Thoracic aorta (tissue), 2 donors: ENCODE data around the gene ZBTB42. TPM values are rescaled to one million over a fixed set of nuclear protein-coding genes. Genes with fewer than 3 reads are reported as not detected.
A peak's percentile ranks its signal among the peaks of the same experiment; 100 is the strongest.
"Not testable (repeated sequence)": the region's sequence is repeated elsewhere in the genome, so short reads cannot be mapped to it uniquely, and the experiment has no call there.

Experiments used
- ATAC-seq: fragments of 150-250 bp; one replicate; pipeline ENCODE4 v1.8.0; 2017; ENCODE audit warnings: low read depth; ENCODE audit not compliant: insufficient number of reproducible peaks, low FRiP score
- DNase-seq: peaks from one replicate; pipeline ENCODE4 v3.0.0-alpha.2; 2020; ENCODE audit warnings: low spot score
- H3K27ac ChIP-seq, 2 donors: fragments of 200-600 bp; sonication (generic); 1 replicate in 1 of 2; 2 replicates in 1 of 2; pipeline ENCODE4 v1.5.1; 2016; ENCODE audit warnings: mild to moderate bottlenecking in 2 of 2, moderate library complexity in 2 of 2
- H3K27me3 ChIP-seq: fragments of 200-600 bp; sonication (generic); replicated peaks from 2 replicates; pipeline ENCODE4 v1.6.0; 2016; ENCODE audit warnings: mild to moderate bottlenecking; ENCODE audit not compliant: insufficient read depth
- H3K36me3 ChIP-seq: fragments of 200-600 bp; sonication (generic); one replicate; pipeline ENCODE4 v1.5.1; 2016
- H3K4me1 ChIP-seq, 2 donors: fragments of 200-600 bp; sonication (generic); 1 replicate in 1 of 2; 2 replicates in 1 of 2; pipeline versions ENCODE4 v1.5.1 to v1.6.0; 2016; ENCODE audit warnings: low read depth in 2 of 2, mild to moderate bottlenecking in 1 of 2; ENCODE audit not compliant: control insufficient read depth in 1 of 2
- H3K4me3 ChIP-seq: fragments of 200-600 bp; sonication (generic); 2 replicates; pipeline ENCODE4 v1.5.1; 2016; ENCODE audit warnings: mild to moderate bottlenecking
- H3K9me3 ChIP-seq: fragments of 200-600 bp; sonication (generic); 2 replicates; pipeline ENCODE4 v1.5.1; 2016
- total RNA-seq, 2 donors: library from RNA; depleted of rRNA; stranded (reverse); fragments of >200 nt; gene quantifications; one replicate each; pipeline versions ENCODE4 v1.1.0 to v1.2.3, GENCODE V29; 2016
- TF ChIP-seq, protein P1 (sequence below): fragments of 200-600 bp; sonication (generic); IDR thresholded peaks from one replicate; pipeline ENCODE4 v1.5.1; 2019; ENCODE audit warnings: antibody characterized with exemption

Gene ZBTB42
- total RNA-seq, 2 donors from 2014 or later = 3.2 to 4.4 TPM

DNA sequence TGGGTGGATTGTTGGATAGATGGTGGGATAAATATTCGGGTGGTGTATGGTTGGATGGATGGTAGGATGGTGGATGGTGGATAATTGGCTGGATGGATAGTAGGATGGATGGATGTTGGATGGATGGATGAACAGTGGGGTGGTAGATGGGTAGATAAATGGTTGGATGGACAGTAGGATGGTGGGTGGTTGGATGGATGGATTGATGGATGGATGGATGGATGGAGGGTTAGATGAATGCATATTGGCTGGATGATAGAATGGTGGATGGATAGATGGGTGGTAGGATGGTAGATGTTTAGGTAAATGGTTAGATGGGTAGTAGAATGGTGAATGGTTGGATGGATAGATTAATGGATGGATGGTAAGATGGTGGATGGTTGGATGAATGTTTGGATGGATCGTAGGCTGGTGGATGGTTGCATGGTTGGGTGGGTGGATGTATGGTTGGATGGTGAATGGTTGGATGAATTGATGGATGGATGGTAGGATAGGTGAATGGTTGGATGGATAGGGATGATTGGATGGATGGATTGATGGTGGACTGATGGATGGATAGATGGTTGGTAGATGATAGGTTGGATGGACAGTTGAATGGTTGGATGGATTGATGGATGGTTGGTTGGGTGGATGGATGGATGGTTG lies 23.6 kb downstream of the ZBTB42 start:
- Histone ChIP-seq H3K9me3 (no peaks in the 10 kb centered on the region), H3K36me3 (no peaks in the 10 kb centered on the region), H3K27me3 (no peaks in the 10 kb centered on the region), H3K4me3 (no peak overlapping the region), H3K4me1 (peaks cover 7 to 18% of the 10 kb centered on the region in 2 donors), H3K27ac (no peak overlapping the region)
- DNase-seq = no peak
- ATAC-seq = no peak
- TF ChIP-seq, protein P1, sequence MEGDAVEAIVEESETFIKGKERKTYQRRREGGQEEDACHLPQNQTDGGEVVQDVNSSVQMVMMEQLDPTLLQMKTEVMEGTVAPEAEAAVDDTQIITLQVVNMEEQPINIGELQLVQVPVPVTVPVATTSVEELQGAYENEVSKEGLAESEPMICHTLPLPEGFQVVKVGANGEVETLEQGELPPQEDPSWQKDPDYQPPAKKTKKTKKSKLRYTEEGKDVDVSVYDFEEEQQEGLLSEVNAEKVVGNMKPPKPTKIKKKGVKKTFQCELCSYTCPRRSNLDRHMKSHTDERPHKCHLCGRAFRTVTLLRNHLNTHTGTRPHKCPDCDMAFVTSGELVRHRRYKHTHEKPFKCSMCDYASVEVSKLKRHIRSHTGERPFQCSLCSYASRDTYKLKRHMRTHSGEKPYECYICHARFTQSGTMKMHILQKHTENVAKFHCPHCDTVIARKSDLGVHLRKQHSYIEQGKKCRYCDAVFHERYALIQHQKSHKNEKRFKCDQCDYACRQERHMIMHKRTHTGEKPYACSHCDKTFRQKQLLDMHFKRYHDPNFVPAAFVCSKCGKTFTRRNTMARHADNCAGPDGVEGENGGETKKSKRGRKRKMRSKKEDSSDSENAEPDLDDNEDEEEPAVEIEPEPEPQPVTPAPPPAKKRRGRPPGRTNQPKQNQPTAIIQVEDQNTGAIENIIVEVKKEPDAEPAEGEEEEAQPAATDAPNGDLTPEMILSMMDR = no peak

DNA sequence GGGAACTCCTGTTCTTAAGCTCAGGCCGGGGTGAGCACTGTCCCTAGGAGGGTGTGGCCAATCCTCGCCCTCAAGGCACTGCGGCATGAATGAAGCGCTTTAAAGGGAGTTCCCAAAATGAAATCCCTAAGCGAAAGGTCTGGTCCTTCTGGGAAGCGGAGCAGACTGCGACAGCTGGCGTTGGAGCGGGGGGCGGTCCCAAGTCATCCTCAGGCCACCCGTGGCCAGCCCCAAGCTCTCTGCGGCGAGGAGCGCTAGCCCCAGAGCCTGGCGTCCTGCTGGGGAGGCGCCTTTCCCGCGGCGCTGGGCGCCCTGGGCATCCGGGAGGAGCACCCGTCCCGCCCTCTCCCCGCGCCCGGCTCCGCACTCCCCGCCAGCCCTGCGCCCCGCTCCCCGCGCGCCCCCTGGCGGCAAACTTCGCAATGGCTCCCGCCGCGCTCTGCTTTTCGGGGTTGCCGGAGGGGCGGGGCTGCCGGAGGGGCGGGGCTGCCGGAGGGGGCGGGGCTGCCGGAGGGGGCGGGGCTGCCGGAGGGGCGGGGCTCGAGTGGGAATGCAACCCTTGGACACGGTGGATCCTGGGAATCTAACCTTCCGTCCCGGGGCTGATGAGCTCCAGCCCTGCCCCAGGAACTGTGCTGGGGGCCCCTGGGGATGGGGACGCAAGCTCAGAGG lies 25.4 kb downstream of the ZBTB42 start:
- no peaks in the 10 kb centered on the region for H3K36me3 ChIP-seq
- H3K9me3 ChIP-seq = no peaks in the 10 kb centered on the region
- H3K27me3 ChIP-seq = no peaks in the 10 kb centered on the region
- peak; percentile 47 for DNase-seq
- H3K27ac ChIP-seq = no peak overlapping the region
- H3K4me1 ChIP-seq = peaks cover 7 to 18% of the 10 kb centered on the region in 2 donors
- H3K4me3 ChIP-seq = peak overlapping the region; percentile 88
- TF ChIP-seq, protein P1 = peak; percentile 92
- peak; percentile 63 for ATAC-seq

DNA sequence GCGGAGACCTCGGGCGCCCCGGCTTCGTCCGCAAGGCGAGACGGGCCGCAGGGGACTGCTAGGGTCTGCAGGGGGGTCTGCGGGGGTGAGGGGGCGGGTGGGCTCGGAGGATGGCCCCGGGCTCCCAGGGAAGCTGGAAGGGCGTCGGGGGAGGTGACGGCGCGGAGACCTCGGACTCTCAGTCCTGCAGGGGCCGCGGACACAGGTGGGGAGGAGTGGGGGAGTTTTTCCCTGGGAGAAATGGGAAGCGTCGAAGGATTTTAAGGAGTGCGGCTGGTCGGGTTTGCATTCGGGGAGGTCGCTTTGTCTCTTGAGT lies 25.9 kb downstream of the ZBTB42 start:
- DNase-seq = no peak
- peaks cover 7 to 18% of the 10 kb centered on the region in 2 donors for H3K4me1 ChIP-seq
- ATAC-seq = no peak
- TF ChIP-seq, protein P1 = no peak
- no peaks in the 10 kb centered on the region for H3K36me3 ChIP-seq
- peak overlapping the region; percentile 88 for H3K4me3 ChIP-seq
- no peak overlapping the region for H3K27ac ChIP-seq
- H3K9me3 ChIP-seq = no peaks in the 10 kb centered on the region
- H3K27me3 ChIP-seq = no peaks in the 10 kb centered on the region

DNA sequence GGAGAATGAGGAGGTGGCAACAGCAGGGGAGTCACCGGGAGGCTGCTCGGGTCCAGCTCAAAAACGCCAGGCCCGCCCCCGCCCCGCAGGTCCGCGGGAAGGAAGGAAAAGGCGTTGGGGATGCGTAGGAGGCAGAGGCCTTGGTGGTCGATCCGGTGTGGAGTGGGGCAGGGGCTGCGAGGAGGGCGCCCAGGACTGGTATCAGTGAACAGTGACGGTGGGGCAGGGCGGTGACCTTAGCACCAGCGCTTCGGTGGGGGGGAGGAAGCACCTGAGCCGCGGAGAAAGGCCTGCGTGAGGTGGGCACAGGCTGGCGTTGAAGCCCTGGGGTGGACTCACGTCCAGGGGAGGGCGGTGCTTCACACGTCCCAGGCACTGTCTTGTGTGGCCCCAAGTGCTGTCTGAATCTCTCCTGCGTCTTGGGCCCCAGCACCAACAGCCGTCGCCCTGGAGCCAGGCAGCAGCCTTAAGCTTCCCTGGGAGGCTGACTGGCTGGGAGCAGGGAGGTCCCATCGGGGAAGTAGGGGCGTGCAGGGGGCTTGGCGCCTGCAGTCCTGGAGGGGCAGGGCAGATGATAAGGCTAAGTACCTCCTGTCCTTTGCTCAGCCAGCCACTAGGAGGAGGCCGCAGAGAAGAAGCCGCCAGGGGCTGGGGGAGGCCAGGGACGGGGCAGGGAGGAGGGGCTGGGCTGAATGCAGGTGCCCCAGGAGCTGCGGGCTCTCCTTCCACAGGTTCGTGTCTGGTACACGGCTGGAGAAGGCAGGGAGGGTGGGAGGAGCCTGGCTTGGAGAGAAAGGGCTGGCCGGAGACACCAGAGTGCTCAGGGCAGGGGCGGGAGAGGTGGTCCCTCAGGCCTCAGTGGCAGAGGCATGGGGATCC lies 26.5 kb downstream of the ZBTB42 start:
- Histone ChIP-seq H3K9me3 (no peaks in the 10 kb centered on the region), H3K27me3 (no peaks in the 10 kb centered on the region), H3K27ac (no peak overlapping the region), H3K4me3 (peak overlapping the region; percentile 88), H3K36me3 (no peaks in the 10 kb centered on the region), H3K4me1 (peaks cover 7 to 18% of the 10 kb centered on the region in 2 donors)
- ATAC-seq = no peak
- TF ChIP-seq, protein P1 = peak; percentile 33
- no peak for DNase-seq

DNA sequence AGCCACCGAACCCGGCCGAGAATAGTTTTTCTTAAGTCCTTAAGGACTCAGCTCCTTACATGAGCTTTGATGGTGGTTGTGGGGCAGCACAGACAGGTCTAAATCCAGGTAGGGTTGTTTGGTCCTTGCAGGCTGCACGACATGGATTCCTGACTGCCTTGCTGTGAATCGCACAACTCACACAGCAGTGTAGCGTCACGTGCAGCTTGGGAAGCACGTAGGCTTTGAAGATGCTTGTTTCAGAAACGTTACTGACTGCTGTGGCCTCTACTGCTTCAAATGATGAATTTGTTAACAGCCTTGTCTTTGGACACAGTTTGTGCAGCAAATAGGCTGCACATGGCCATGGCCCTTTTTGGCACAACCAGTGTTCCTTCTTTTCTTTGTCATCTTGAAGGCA lies 29.9 kb downstream of the ZBTB42 start:
- ATAC-seq = no peak
- peaks cover 7 to 14% of the 10 kb centered on the region in 2 donors for H3K4me1 ChIP-seq
- TF ChIP-seq, protein P1 = no peak
- H3K36me3 ChIP-seq = no peaks in the 10 kb centered on the region
- no peak for DNase-seq
- H3K4me3 ChIP-seq = no peak overlapping the region
- no peaks in the 10 kb centered on the region for H3K9me3 ChIP-seq
- no peaks in the 10 kb centered on the region for H3K27me3 ChIP-seq
- H3K27ac ChIP-seq = no peak overlapping the region

DNA sequence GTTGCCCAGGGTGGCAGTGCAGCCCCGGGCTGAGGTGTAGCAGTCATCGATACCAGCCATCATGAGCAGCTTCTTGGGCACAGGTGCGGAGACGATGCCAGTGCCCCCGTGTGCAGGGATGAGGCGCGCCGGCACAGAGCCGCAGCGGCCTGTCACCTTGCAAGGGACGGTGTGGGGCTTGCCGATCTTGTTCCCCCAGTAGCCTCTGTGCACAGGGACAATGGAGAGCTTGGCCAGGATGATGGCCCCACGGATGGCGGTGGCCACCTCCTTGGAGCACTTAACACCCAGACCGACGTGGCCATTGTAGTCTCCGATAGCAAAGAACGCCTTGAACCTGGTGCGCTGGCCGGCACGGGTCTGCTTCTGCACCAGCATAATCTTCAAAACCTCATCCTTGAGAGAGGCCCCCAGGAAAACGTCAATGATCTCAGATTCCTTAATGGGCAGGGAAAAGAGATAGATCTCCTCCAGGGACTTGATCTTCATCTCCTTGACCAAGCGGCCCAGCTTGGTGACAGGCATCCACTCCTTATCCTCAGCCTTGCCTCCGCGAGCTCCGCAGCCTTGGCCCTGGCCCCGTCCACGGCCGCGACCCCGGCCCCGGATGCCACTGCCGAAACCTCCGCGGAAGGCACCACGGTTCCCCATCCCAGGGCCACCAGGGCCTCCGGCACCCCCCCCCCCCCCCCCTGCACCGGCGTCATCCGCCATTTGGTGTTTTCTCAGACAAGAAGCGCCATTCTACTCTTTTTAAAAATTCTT lies 35.5 kb downstream of the ZBTB42 start:
- DNase-seq, ATAC-seq, H3K27ac ChIP-seq, H3K4me3 ChIP-seq, H3K9me3 ChIP-seq, H3K36me3 ChIP-seq, H3K27me3 ChIP-seq, H3K4me1 ChIP-seq: not testable (repeated sequence)
